ENCODE measurements around the gene LRRFIP2.
"Not testable (repeated sequence)": the region's sequence is repeated elsewhere in the genome, so short reads cannot be mapped to it uniquely, and the experiment has no call there.

LRRFIP2 gene, protein sequence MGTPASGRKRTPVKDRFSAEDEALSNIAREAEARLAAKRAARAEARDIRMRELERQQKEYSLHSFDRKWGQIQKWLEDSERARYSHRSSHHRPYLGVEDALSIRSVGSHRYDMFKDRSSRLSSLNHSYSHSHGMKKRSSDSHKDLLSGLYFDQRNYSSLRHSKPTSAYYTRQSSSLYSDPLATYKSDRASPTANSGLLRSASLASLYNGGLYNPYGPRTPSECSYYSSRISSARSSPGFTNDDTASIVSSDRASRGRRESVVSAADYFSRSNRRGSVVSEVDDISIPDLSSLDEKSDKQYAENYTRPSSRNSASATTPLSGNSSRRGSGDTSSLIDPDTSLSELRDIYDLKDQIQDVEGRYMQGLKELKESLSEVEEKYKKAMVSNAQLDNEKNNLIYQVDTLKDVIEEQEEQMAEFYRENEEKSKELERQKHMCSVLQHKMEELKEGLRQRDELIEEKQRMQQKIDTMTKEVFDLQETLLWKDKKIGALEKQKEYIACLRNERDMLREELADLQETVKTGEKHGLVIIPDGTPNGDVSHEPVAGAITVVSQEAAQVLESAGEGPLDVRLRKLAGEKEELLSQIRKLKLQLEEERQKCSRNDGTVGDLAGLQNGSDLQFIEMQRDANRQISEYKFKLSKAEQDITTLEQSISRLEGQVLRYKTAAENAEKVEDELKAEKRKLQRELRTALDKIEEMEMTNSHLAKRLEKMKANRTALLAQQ

GRCh38 chr3:37174532-37175126 is at the start of gene LRRFIP2:
Gene LRRFIP2 (minus strand): TSS chr3:37174582. CDS start chr3:37148983, 25,599 bp downstream.
- no peak for DNase-seq

DNA sequence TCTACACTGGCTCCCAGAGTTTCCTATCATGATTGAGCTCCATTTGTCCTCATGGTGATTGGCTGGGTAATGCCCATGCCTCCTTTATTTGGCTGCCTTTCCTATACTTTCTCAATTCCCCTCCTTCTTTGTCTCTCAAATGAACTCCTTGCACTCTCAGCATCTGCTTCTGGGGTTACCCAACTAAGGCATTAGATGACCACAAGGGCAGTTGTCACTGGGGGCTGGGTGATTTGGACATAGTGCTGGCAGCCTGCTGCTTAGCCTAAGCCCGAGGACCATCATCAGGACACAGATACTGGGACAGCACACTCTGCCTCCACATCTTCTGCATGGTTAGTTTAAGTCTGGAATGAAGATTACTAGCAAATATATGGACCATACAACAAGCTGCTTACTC is 49.2 kb upstream of the LRRFIP2 start:
- no peak for DNase-seq

GRCh38 chr3:37223141-37223558 is 48.8 kb upstream of the LRRFIP2 start:
- DNase-seq, result no peak

- not testable (repeated sequence) for DNase-seq
Measured at GRCh38 chr3:37222542-37222941, 48.2 kb upstream of the LRRFIP2 start.

GRCh38 chr3:37221407-37221806 is 47.0 kb upstream of the LRRFIP2 start:
- no peak for DNase-seq

DNA sequence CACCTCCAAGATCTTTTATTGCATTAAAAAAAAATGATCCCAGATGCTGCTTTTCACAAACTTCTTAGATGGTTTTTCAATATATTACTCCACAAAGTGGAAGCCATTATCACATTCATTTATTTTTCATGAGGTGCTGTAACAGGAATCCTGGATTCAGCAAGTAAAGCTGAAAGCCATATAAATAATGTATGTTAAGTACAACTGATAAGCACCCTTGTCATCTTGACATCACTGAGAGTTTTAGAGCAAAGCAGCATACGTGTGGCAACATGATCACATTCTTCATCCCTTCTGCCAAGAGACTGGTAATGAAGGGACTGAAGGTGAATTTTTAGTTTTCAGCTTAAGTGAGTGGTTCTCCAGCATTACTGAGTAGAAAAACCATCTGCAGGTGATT is 44.9 kb upstream of the LRRFIP2 start:
- no peak for DNase-seq

DNA sequence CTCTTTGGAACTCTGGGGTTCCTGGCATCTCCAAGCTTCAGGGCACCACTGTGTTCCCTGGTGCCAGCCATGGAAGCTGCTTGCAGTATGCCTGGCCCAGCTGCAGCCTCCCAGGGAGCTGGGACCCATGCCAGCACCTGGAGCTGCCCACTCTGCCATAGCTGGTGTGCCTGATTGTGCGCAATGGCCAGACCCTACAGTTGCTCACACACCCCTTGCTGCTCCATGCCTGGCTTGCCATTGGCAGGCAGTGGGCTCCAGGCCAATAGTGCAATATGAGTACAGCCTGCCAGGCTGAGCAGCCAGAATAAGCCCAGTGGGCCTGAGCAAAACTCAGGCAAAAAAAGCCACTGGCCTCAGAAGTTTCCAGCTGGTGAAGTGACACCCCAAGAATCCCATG is 43.8 kb upstream of the LRRFIP2 start:
- no peak for DNase-seq

DNA sequence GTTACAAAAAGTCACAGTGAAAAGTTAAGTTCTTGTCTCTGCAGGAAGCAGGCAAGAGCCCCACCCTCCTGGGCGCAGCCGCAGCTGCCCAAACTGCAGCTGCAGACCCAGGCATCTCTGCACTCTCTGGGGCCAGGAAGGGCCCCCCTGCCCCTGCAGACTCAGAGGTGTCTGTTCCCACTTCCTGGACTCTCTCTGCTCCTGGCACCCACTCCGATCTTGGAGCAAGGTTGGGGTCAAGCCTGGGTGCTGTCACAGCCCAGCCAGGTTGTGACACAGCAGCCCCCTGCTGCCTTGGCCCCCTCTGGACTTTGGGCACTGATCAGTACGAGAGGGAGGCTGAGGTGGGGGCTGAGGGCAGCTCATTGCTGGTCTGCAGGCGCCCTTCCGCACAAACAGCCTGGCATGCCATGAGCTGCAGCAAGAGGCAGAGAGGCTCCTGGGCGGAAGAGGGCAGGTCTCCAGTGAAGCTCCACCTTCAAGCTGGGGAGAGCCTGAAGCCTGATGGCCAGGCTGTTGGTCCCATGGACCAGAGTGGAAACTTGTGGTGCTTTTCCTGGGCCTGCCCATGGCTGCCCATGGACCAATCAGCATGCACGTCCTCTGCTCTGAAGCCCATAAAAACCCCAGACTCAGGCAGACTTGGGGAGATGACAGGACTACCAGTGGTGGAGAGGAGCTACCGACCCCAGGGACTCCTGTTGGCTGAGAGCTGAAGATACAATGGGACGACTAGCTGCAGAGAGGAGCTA is 42.9 kb upstream of the LRRFIP2 start:
- no peak for DNase-seq

- no peak for DNase-seq
Measured at GRCh38 chr3:37216597-37217097, 42.3 kb upstream of the LRRFIP2 start.

DNA sequence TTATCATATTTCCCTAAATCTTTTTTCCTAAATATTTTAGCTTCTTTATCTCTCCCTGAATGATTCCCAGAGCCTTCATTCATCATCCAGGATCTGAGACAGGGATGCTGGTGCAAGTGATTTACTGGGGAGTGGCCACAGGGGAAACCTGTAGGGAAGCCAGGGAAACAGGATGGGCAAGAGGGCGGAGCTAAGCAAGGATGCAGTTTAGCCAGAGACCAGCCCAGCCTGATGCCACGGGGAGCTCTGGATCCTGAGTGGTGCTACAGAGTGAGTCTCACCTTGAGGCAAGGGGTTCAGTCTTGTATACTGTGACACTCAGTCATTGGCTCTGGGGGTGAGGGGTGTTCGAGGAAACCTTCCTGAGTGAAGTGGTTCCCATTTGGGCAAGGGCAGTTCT is 39.7 kb upstream of the LRRFIP2 start:
- no peak for DNase-seq

DNA sequence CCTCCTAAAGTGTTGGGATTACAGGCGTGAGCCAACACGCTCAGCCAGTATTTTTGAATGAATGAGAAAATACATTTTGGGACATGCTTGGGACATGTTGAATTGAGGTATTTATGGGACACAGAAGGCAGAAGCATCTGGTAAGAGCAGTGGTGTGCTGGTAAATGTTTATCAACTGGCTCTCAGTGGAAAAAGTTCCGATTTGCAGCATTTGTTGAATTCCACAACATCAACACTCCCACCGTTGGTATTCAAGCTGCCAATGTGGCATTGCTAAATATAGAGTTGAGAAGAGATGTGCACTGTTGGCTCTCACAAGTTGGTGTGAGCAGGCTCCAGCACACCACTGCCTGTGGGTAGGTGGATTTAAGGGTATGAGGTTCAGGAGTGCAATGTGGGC is 35.8 kb upstream of the LRRFIP2 start:
- DNase-seq, result no peak

GRCh38 chr3:37208576-37208975 is 34.2 kb upstream of the LRRFIP2 start:
- DNase-seq, result not testable (repeated sequence)

- not testable (repeated sequence) for DNase-seq
Measured at GRCh38 chr3:37208008-37208407, 33.6 kb upstream of the LRRFIP2 start.

DNA sequence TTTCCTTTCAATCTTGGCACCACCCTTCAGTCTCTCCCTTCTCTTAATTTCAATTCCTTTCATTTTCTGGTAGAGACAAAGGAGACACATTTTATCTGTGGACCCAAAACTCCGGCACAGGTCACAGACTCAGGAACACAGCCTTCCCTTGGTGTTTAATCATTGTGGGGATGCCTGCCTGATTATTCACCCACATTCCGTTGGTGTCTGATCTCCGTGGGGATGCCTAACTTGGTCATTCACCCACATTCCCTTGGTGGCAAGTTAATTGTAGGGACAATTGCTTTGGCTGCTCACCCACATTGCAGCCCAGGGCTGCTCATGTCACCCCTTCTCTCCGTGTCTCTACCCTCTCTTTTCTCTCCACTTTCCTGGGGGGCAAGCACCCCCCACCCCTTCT is 31.7 kb upstream of the LRRFIP2 start:
- DNase-seq, result not testable (repeated sequence)

DNA sequence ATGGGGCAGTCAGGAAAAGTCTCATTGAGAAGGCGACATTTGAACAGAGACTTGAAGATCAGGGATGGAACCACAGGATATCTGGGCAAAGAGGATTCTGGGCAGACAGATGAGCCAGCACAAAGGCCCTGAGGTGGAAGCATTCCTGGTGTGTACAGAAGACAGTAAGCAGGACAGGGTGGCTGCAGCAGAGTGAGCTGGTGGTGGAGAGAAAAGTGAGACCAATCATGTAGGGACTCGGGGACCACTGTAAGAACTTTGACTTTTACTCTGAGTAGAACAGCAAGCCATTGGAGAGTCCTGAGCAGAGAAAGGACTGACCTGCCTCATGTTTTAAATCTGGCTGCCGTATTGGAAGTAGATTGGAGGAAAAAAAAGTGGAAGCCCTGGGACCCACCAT is 29.9 kb upstream of the LRRFIP2 start:
- no peak for DNase-seq

DNA sequence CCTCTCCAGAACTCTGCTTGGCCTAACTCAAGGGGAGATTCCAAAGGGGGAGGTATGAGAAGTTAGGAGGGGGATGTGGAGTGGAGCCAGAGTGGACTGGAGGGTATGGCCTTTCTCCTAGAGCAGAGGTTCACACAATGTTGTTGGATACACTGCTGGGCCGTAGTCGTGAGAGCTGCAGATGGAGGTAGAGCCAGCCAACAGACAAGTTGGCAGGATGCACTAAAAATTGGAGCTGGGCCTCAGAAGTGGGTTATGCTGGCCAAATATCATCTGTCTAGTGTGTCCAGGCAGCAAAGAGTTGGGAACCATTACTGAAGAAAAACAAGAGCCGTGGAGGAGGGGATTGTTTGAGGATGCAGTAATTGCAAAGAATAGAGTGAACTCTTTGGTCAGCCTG is 27.7 kb upstream of the LRRFIP2 start:
- DNase-seq, result no peak

DNA sequence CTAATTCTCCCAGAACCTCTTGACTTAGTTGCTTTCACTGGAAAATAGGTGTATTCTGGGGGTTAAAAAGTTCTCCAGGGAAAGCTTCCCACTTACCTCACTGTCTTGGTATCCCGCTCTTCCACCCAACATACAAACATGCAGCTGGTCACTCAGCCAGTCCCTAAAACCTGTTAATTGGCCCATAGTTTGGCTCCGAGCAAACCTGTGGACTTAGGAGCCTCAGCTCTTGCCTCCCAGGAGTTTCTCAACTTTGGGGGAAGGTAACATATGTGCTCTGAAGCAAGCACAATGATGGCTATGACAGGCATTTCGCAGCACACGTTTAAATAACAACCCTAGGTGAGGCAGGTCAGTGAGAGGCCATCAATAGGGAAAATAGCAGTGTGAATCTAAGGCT is 25.8 kb upstream of the LRRFIP2 start:
- no peak for DNase-seq

DNA sequence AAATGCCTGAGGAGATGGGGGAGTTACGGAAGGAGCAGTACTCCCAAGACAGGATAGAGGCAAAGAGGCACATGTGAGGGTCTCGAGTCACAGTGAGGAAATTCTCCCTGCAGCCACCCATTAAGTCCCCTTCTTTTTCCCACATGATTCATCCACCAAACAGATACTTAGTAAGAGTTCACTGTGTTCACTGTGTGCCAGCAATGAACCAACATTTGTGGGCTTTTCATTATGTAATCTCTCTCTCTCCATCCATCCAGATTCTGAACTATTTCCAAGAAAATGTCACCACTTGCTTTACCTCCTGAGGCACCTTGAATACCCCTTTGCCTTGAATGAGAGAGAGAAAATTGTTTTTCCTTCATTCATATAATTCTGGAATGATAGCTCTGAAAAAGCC is 24.6 kb upstream of the LRRFIP2 start:
- no peak for DNase-seq

- no peak for DNase-seq
Measured at GRCh38 chr3:37198547-37198946, 24.2 kb upstream of the LRRFIP2 start.

- no peak for DNase-seq
Measured at GRCh38 chr3:37197810-37198371, 23.5 kb upstream of the LRRFIP2 start.

GRCh38 chr3:37194533-37194932 is 20.2 kb upstream of the LRRFIP2 start:
- no peak for DNase-seq

- DNase-seq, result no peak
Measured at GRCh38 chr3:37190667-37191066, 16.3 kb upstream of the LRRFIP2 start.

DNA sequence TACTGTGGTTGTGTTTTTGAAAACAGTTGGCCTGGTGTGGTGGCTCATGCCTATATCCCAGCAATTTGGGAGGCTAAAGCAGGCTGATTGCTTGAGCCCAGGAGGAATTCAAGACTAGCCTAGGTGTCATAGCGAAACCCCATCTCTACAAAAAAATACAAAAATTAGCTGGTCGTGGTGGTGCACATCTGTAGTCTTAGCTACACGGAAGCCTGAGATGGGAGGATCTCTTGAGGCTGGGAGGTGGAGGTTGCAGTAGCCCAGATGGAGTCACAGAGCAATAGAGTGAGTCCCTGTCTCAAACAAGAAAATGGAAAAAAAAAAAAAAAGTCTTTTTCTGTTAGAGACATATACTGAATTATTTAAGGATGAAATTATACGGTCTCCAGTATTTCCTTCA is 14.7 kb upstream of the LRRFIP2 start:
- DNase-seq, result no peak
